HepG2 (cell line): Measurements from ENCODE around the gene AKAP1. TPM values are rescaled to one million over a fixed set of nuclear protein-coding genes. Genes with fewer than 3 reads are reported as not detected.

Experiments used
- CBX5 ChIP-seq: sonication (generic); formaldehyde crosslinking; IDR thresholded peaks from 2 replicates; pipeline ENCODE4 v1.4.0; 2020; ENCODE audit warnings: missing genetic modification reagents, borderline replicate concordance
- PAXIP1 ChIP-seq: sonication (generic); formaldehyde crosslinking; conservative IDR thresholded peaks from 2 replicates; pipeline ENCODE4 v1.4.0; 2020; ENCODE audit warnings: mild to moderate bottlenecking, missing genetic modification reagents, moderate library complexity
- ZMYM4 ChIP-seq: sonication (generic); formaldehyde crosslinking; IDR thresholded peaks from 2 replicates; pipeline ENCODE4 v1.8.1; 2023; ENCODE audit warnings: mild to moderate bottlenecking, missing genetic modification reagents
- ZNF12 ChIP-seq: sonication (generic); formaldehyde crosslinking; IDR thresholded peaks from 2 replicates; pipeline ENCODE4 v1.5.0; 2020; ENCODE audit warnings: missing genetic modification reagents
- ZNF136 ChIP-seq: sonication (generic); formaldehyde crosslinking; IDR thresholded peaks from 2 replicates; pipeline ENCODE4 v1.8.1; 2022; ENCODE audit warnings: low read depth, mild to moderate bottlenecking, moderate library complexity, missing genetic modification reagents
- ZNF225 ChIP-seq: sonication (generic); formaldehyde crosslinking; IDR thresholded peaks from 2 replicates; pipeline ENCODE4 v1.4.0; 2020; ENCODE audit warnings: mild to moderate bottlenecking, missing genetic modification reagents
- ZNF737 ChIP-seq: sonication (generic); formaldehyde crosslinking; IDR thresholded peaks from 2 replicates; pipeline ENCODE4 v1.5.0; 2020; ENCODE audit warnings: missing genetic modification reagents, mild to moderate bottlenecking, borderline replicate concordance
- ZNF775 ChIP-seq: sonication (generic); formaldehyde crosslinking; IDR thresholded peaks from 2 replicates; pipeline ENCODE4 v1.4.0; 2020; ENCODE audit warnings: missing genetic modification reagents, mild to moderate bottlenecking, moderate library complexity, borderline replicate concordance
- polyA plus RNA-seq, 8 experiments: library from polyadenylated mRNA; depleted of rRNA in 3 of 8; stranded (reverse) in 7 of 8; unstranded in 1 of 8; fragments of >200 nt; fragmentation: Illumina TruSeq in 4 of 8; extraction: Trizol in 4 of 8; gene quantifications; 2 replicates each; pipeline versions ENCODE4 v1.2.1 to v1.2.3, GENCODE V29; 2011 to 2016; ENCODE audit warnings: low read depth in 4 of 8, missing spikeins in 1 of 8, mixed read lengths in 1 of 8; ENCODE audit not compliant: insufficient read depth in 1 of 8
- total RNA-seq, 5 experiments: library from RNA; depleted of rRNA; stranded (reverse); fragments of >200 nt; fragmentation: Illumina TruSeq; extraction: Trizol; gene quantifications; 2 replicates each; pipeline ENCODE4 v1.2.3, GENCODE V29; 2016; ENCODE audit warnings: low read depth in 1 of 5
- TF ChIP-seq, protein P1 (sequence below): sonication (generic); formaldehyde crosslinking; IDR thresholded peaks from 2 replicates; pipeline ENCODE4 v1.9.0; 2021; ENCODE audit warnings: missing genetic modification reagents, mild to moderate bottlenecking, borderline replicate concordance
- TF ChIP-seq, protein P2 (sequence below), 2 experiments: IDR thresholded peaks; 2 replicates each; pipeline ENCODE4 v1.6.1; 2011 to 2012; ENCODE audit warnings: low read length in 2 of 2, borderline replicate concordance in 1 of 2, low read depth in 1 of 2, mild to moderate bottlenecking in 1 of 2, moderate library complexity in 1 of 2
- TF ChIP-seq, protein P3 (sequence below): sonication (generic); formaldehyde crosslinking; conservative IDR thresholded peaks from 2 replicates; pipeline ENCODE4 v1.8.0; 2022; ENCODE audit warnings: mild to moderate bottlenecking, moderate library complexity, missing genetic modification reagents

AKAP1 gene
- total and polyA plus RNA-seq, 2 of the 13 experiments (the other 11 are each of a cell fraction or from before 2014, with no cell fraction given), result 101 to 131 TPM

DNA sequence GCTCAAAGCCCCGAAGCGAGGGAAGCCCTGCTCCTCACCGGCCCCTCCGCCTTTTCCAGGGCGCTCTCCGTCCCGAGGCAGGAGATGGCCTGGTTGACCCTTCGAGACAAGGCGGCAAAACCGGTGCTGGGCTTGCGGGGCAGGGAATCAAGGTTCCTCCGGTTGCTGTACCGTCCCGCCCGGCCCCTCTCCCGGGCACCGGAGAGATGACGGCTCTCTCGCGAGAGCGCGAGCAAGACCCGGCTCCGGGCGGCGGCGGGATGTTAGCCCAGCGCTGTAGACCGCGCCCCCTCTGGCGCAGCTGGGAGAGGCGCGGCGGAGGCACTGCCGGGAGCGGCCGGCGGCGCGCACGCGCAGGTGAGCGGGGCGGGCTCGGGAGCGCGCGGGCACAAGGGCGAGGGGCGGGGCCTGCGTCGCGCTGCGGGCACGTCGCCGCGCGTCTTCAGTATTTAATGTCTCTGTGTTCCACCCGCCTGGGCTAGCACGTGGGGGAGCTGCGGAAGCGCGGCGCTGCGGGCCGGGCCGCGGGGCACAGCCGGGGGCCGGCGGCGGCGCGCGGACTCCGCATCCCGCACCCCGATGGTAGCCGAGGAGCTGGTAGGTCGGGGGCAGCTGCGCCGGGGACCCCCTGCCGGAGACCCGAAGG lies at the start of gene AKAP1 (continued):
- TF ChIP-seq, protein P1, sequence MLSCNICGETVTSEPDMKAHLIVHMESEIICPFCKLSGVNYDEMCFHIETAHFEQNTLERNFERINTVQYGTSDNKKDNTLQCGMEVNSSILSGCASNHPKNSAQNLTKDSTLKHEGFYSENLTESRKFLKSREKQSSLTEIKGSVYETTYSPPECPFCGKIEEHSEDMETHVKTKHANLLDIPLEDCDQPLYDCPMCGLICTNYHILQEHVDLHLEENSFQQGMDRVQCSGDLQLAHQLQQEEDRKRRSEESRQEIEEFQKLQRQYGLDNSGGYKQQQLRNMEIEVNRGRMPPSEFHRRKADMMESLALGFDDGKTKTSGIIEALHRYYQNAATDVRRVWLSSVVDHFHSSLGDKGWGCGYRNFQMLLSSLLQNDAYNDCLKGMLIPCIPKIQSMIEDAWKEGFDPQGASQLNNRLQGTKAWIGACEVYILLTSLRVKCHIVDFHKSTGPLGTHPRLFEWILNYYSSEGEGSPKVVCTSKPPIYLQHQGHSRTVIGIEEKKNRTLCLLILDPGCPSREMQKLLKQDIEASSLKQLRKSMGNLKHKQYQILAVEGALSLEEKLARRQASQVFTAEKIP (CRISPR knock-in tag), result no peak
- peak; percentile 63; the same call in 1 of the 2 replicates for TF ChIP-seq ZNF136
- TF ChIP-seq CBX5 (CRISPR knock-in tag), result peak; percentile 75; the same call in 1 of the 2 replicates
- TF ChIP-seq, protein P2, sequence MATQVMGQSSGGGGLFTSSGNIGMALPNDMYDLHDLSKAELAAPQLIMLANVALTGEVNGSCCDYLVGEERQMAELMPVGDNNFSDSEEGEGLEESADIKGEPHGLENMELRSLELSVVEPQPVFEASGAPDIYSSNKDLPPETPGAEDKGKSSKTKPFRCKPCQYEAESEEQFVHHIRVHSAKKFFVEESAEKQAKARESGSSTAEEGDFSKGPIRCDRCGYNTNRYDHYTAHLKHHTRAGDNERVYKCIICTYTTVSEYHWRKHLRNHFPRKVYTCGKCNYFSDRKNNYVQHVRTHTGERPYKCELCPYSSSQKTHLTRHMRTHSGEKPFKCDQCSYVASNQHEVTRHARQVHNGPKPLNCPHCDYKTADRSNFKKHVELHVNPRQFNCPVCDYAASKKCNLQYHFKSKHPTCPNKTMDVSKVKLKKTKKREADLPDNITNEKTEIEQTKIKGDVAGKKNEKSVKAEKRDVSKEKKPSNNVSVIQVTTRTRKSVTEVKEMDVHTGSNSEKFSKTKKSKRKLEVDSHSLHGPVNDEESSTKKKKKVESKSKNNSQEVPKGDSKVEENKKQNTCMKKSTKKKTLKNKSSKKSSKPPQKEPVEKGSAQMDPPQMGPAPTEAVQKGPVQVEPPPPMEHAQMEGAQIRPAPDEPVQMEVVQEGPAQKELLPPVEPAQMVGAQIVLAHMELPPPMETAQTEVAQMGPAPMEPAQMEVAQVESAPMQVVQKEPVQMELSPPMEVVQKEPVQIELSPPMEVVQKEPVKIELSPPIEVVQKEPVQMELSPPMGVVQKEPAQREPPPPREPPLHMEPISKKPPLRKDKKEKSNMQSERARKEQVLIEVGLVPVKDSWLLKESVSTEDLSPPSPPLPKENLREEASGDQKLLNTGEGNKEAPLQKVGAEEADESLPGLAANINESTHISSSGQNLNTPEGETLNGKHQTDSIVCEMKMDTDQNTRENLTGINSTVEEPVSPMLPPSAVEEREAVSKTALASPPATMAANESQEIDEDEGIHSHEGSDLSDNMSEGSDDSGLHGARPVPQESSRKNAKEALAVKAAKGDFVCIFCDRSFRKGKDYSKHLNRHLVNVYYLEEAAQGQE (IDR thresholded peaks at IDR 0.05; ENCODE audit: borderline replicate concordance in 1 of 2, low read depth in 1 of 2, low read length in 2 of 2), result no peak
- 0 out of 2 replicates have a peak, but pooled peaks have one; percentile 44 for TF ChIP-seq ZNF737
- TF ChIP-seq ZNF775 (CRISPR knock-in tag), result no peak
- no peak; the same call in 1 of the 2 replicates for TF ChIP-seq ZNF12 (CRISPR knock-in tag)
- TF ChIP-seq, protein P3, sequence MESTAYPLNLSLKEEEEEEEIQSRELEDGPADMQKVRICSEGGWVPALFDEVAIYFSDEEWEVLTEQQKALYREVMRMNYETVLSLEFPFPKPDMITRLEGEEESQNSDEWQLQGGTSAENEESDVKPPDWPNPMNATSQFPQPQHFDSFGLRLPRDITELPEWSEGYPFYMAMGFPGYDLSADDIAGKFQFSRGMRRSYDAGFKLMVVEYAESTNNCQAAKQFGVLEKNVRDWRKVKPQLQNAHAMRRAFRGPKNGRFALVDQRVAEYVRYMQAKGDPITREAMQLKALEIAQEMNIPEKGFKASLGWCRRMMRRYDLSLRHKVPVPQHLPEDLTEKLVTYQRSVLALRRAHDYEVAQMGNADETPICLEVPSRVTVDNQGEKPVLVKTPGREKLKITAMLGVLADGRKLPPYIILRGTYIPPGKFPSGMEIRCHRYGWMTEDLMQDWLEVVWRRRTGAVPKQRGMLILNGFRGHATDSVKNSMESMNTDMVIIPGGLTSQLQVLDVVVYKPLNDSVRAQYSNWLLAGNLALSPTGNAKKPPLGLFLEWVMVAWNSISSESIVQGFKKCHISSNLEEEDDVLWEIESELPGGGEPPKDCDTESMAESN (CRISPR knock-in tag), result peak; percentile 72
- TF ChIP-seq ZNF225 (CRISPR knock-in tag), result peak; percentile 40; the same call in 1 of the 2 replicates
- peak; percentile 93; the same call in 1 of the 2 replicates for TF ChIP-seq ZMYM4 (CRISPR knock-in tag)
- no peak for TF ChIP-seq PAXIP1
